ENCODE data around the gene ARL4A. TPM values are rescaled to one million over a fixed set of nuclear protein-coding genes. Genes with fewer than 3 reads are reported as not detected.
"Not testable (repeated sequence)": the region's sequence is repeated elsewhere in the genome, so short reads cannot be mapped to it uniquely, and the experiment has no call there.

The ARL4A gene
- total RNA-seq, 2 experiments from 2014 or later = 8.8 to 9.6 TPM

DNA sequence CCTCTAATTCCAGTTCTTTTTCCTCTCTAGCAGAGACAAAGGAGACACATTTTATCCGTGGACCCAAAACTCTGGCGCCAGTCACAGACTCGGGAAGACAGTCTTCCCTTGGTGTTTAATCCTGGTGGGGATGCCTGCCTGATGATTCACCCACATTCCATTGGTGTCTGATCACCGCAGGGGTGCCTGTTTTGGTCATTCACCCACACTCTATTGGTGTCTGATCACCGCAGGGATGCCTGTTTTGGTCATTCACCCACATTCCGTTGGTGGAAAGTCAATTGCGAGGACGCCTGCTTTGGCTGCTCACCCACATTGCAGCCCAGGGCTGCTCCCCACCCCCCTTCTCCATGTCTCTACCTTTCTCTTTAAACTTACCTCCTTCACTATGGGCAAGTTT, 27.0 kb upstream of the ARL4A start:
- POLR2A ChIA-PET, CTCF ChIA-PET: not testable (repeated sequence)

DNA sequence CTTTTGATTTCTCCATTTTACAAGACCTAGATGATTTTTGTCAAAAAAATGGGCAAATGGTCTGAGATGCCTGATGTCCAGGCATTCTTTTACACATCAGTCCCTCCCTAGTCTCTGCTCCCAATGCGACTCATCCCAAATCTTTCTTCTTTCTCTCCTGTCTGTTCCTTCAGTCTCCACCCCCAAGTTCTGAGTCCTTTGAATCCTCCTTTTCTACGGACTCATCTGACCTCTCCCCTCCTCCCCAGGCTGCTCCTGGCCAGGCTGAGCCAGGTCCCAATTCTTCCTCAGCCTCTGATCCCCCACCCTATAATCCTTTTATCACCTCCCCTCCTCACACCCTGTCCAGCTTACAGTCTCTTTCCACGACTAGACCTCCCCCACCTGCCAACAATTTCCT, 26.4 kb upstream of the ARL4A start:
- POLR2A ChIA-PET, CTCF ChIA-PET: not testable (repeated sequence)

DNA sequence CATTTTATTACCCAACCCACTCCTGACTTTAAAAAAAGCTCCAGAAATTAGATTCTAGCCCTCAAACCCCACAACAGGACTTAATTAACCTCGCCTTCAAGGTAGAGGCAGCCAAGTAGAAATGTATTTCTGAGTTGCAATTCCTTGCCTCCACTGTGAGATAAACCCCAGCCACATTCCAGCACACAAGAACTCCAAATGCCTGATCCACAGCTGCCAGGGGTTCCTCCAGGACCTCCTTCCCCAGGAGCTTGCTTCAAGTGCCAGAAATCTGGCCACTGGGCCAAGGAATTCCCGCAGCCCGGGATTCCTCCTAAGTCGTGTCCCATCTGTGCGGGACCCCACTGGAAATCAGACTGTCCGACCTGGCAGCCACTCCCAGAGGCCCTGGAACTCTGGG, 25.9 kb upstream of the ARL4A start:
- CTCF ChIA-PET = no interaction called here
- POLR2A ChIA-PET = no interaction called here

DNA sequence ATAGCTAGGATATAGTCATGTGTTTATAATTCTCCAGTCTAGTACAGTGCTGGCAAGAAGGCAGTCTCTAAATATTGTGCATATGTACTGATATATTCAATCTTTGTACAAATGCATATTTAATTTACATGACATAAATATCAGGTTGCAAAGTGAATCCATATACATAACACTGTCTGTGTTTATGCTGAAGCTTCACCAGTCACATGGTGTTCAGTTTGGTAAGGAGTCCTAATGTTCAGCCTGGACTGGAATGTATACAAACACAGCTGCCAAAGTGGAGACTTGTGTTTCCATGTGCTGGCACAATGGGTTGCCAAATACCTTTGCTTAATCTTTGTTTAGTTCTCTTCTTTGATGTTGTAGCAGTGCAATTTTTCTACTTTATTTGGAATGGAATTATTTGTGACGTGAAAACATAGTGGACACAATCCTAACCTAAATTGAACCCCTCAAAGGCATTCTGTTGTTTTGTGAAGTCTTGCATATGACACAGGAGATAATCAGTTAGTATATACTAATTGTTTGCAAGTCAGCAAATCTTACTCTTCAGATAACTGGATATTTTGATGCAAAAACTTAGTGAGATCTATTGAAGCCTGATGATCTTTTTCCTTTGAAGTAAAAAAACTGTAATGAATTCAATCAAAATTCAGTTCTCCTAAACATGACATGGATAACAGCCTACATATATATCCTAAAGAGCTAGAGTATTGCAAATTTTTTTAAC, 17.3 kb upstream of the ARL4A start:
- ChIA-PET POLR2A (no interaction called here), CTCF (no interaction called here)

DNA sequence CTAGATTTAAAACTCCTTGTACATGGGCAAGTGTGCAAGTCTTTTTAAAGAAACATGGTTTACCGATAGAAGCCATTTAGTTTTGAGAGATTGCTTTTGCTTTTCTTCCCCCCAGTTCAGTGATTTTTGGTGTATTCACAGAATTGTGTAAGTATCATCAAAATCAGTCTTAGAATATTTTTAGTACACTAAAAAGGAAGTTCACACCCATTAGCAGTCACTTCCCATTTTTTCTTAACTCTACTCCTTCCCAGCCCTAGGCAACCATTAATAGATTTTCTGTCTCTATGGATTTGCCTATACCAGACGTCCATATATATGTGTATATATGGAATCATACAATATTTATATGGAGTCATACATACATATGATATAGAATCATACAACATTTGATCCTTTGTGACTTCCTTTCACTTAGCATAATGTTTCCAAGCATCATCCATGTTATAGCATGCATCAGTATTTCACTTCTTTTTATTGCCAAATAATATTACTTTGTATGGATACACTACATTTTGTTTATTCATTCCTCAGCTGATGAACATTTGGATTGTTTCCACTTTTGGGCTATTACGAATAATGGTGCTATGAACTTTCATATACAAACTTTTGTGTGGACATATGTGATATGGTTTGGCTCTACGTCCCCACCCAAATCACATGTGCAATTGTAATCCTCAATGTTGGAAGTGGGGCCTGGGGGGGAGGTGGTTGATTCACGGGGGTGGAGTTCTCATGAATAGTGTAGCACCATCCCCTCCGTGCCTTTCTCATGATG, 16.5 kb upstream of the ARL4A start:
- ChIA-PET CTCF (no interaction called here), POLR2A (no interaction called here)

DNA sequence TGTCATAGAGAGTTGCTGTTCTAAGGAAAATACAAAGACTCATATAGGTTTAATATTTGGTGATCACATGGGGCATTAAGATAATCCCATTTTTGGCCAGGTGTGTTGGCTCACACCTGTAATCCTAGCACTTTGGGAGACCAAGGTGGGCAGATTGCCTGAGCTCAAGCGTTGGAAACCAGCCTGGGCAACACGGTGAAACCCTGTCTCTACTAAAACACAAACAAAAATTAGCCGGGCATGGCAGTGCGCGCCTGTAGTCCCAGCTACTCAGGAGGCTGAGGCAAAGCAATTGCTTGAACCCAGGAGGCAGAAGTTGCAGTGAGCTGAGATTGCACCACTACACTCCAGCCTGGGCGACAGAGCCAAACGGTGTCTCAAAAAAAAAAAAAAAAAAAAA, 14.0 kb upstream of the ARL4A start:
- POLR2A ChIA-PET = interaction anchor here (0.5 kb wide), 1 partner anchor 14 kb away, joined by 3 read pairs; the partner anchor contains the start of gene ARL4A
- CTCF ChIA-PET = not testable (repeated sequence)

DNA sequence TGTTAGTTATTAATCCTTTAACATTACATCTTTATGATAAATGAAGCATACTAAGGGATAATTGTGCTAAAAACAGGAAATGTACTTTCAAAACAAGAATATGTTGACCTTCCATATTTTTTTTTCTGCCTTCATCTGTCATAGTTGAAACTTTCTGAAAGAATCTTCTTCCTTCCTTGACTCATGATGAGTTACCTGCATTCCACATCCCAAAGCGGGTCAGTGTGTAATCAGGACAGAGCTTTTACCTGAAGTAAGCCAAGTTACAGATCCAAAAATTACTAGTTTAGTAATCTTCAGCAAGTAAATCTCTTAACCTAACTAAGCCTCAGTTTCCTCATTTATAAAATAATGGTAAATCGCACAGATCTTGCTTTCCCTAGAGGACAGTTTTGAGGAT, 13.4 kb upstream of the ARL4A start:
- POLR2A ChIA-PET = no interaction called here
- CTCF ChIA-PET = interaction anchor here (1.6 kb wide), 1 partner anchor 11 kb away, joined by 6 read pairs; no protein-coding TSS in a partner anchor

DNA sequence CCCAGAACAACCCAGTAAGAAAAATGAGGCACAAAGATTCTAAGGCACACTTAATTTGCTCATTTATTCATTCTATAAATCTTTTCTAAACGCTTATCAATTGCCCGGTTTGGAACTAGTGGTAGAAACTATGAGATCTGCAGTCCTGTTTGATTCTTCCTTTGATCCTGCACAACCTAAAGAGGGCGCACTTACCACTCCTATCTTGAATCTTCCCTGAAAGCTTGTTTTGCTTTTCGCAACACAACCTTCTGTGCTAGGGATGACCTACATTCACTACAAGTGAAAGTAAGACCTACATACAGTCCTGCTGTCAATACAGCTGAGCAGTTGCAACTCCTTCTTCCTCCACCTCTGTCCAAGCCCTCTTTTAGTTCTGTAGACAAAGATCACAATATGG, 12.6 kb upstream of the ARL4A start:
- ChIA-PET POLR2A (no interaction called here), CTCF (interaction anchor here (1.6 kb wide), 1 partner anchor 11 kb away, joined by 6 read pairs; no protein-coding TSS in a partner anchor)

DNA sequence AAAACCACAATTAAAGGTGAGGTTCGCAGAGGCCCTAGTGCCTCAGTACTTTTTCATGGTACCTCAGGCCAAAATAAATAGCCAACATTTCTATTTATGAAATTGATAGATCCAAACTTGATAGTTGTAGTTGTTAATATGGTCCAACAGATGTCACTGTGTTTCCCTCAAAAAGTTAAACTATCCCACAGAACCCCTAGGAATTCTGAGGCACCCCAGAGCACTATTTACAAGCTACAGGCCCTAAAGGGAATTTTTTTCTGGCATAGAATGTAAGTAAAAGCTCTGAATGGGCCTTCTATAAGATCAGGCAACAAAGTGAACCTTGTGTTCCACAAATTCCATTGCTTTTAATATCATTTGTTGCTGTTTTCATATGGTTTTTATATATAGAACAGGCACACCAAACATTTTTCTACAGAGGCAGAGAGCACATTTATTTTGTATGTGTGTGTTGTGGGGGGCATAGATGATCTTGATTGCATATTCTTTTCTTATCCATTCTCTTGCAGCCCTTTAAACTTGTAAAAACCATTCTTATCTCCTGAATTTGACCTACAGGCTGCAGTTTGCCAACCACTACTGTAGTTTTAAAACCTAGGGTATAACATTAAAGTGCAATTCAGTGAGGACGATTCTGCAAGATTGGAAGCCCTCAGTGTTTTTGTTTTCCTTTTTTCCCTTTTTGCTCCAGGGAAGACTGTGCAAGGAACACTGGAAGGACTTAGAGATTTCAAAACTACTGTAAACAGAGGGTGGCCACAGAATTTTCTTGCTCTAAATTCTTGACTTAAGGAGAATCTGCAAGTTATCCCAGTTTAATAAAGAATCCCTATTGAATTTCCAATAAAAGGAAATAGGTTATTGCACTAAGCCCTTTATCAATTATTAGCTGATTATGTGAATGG, 3.5 kb upstream of the ARL4A start:
- CTCF ChIA-PET = no interaction called here
- POLR2A ChIA-PET = no interaction called here

DNA sequence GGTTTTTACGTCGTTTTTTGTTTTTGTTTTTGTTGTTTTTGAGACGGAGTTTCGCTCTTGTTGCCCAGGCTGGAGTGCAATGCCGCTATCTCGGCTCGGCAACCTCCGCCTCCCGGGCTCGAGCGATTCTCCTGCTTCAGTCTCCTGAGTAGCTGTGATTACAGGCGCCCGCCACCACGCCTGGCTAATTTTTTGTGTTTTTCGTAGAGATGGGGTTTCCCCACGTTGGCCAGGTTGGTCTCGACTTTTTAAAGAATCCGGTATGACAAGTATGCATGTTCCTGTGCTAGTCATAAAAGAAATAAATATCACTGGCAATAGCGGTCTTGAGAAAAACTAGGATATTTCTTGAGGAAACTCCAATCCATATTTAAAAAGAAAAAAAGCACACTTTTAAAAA, 2.7 kb upstream of the ARL4A start:
- CTCF ChIA-PET = interaction anchor here (2.1 kb wide), 1 partner anchor 10 kb away, joined by 6 read pairs; no protein-coding TSS in a partner anchor
- POLR2A ChIA-PET = no interaction called here

DNA sequence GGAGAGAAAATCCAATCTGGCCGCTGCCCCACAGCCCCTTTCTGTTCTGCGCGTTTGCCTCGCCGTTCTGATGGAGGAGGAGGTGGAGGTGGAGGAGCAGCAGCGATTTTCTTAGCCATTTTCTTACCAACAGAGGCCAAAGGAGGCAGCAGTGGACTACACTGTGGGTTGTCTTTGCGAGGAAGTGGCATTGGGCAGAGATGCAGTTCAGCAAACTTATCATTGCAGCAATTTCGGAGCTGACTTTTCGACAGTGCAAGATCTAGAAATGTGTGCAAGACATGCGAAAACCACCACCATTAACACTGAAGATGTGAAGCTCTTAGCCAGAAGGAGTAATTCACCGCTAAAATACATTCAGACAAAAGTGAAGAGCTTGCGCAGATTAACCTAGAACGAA, 1.9 kb upstream of the ARL4A start:
- ChIA-PET CTCF (interaction anchor here (1.6 to 2.3 kb wide), 4 partner anchors 11 to 577 kb away, joined by 3 to 13 read pairs (median 5); no protein-coding TSS in a partner anchor), POLR2A (interaction anchor here (0.8 kb wide), 1 partner anchor 30 kb away, joined by 4 read pairs; no protein-coding TSS in a partner anchor)

DNA sequence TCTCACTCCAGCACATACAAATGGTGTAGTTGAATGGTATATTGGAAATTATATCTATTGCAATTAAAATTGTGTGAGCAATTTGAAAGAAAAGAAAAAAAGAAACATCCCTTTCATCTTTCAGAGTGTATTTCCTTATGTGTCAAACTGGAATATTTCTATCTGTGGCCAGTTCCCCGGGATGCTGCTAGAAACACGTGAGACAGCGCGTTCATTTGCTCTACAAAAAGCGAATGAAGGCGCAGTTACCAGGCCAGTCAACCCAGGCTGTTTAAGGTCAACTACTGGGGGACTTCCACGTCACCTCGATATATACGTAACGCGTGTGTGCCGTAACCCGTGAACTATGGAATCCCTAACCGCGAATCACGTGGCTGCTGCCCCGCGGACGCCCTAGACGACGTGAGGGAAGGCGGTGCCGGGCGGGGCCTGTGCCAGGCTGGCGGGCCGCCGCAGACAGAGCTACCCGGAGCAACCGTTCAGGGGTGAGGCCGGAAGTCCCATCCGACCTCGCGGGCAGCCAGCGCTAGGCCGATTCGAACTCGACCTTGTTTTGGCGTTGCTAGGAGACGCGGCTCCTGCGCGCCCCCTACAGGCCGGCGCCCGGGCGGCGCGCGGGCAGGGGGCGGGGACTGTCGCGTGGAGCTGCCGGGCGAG, 1.1 kb upstream of the ARL4A start:
- CTCF ChIA-PET = interaction anchor here (0.5 to 2.3 kb wide), 16 partner anchors 11 to 576 kb away, joined by 3 to 13 read pairs (median 3); no protein-coding TSS in a partner anchor
- POLR2A ChIA-PET = interaction anchor here (0.5 to 1.5 kb wide), 5 partner anchors 24 to 529 kb away, joined by 3 to 5 read pairs (median 3); no protein-coding TSS in a partner anchor

DNA sequence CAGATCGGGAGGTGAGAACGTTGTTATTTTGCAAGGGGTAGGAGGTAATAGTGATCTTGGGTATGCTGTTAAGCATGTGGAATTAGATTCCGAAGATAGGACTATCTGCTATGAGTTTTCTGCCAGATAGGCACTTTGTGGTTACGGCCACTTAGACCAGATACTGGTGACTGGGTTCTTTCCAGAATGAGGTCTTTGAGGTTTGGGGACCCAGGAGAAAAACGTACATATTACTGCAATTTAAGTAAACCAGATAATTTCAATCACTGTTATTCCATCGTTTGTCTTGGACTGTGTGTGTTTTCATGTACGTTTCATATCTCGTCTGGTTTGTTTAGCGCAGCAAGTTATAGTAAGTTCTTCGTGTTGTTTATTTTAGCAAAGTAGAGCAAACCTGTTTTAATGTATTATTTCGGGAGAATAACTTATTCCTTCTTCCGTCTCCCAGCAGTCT, 312 bp downstream of the ARL4A start:
- POLR2A ChIA-PET = interaction anchor here (0.7 to 1.5 kb wide), 4 partner anchors 15 to 383 kb away, joined by 3 to 5 read pairs (median 3); no protein-coding TSS in a partner anchor
- CTCF ChIA-PET = interaction anchor here (1.1 to 2.3 kb wide), 4 partner anchors 12 to 28 kb away, joined by 4 to 13 read pairs (median 6); no protein-coding TSS in a partner anchor

DNA sequence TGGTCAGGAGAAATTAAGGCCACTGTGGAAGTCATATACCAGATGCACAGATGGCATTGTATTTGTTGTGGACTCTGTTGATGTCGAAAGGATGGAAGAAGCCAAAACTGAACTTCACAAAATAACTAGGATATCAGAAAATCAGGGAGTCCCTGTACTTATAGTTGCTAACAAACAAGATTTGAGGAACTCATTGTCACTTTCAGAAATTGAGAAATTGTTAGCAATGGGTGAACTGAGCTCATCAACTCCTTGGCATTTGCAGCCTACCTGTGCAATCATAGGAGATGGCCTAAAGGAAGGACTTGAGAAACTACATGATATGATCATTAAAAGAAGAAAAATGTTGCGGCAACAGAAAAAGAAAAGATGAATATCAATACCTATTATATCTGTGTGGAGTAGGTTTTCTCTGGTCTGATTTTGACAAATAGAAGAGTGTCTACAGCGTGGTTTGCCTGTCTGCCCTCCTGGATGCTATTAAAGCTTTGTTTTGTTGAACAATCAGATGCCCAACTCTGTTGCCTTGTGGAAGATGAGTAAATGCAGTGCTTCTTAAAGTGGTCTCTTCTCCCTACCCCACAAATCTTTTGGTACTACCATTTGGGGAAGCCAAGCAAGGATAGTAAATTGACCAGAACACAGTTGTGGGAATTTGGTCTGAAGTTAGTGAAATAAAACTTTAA, 1.2 kb downstream of the ARL4A start:
- POLR2A ChIA-PET, CTCF ChIA-PET: not testable (repeated sequence)

DNA sequence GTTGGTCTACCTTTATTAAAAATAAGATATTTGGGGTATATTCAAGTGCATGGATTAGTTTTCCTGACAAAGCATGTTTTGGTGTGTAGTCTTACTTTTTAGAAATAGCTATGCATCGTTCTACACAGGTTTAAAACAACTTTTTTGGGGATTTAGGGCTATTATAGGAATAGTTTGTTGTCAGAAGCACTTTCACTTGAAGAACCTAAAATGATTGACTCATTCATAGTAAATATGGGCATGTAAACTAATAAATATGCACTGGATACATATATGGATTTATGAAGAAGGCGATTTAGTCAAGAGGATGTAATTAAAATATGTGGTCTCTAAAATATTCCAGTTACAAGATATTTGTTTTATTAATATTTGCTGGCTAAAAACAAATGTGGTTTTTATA, 2.0 kb downstream of the ARL4A start:
- CTCF ChIA-PET = interaction anchor here (0.5 kb wide), 1 partner anchor 54 kb away, joined by 3 read pairs; no protein-coding TSS in a partner anchor
- POLR2A ChIA-PET = no interaction called here

DNA sequence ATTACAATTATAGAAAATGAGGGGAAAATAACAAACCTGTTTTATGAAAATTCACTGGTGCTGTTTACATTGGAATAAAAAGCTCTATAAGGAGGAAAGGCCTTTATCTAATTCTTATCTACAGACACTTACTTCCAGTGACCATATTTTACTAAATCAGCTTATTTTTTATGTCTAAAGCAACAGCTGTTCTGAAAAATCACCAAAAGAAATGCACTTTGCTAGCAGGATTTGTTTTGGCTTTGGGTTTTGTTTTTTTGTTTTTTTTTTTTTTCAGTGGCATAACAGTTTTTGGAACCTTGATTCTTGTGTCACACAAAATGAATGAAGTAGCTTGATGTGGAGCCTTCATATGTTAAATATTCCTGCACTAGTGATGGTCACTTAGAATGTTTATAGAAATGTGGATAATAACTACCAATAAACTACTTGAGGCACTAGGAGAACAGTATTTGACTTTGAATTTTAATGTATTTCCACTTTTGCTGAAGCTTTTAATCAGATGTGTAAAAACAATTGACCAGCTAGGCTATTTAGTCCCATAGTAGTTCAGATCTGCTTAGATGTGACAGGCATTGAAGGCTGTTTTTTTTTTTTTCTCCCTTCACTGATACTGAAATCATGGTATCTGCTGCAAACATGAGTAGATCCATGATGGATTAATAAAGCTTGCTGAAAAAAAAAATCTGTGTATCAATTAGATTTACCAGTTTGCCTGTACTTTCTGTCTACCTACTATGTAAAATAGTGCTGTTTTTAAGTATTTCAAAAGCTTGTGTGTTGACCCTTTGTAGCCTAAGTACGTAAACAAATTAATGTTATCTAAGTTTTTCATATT, 2.8 kb downstream of the ARL4A start:
- POLR2A ChIA-PET = no interaction called here
- CTCF ChIA-PET = interaction anchor here (0.6 kb wide), 1 partner anchor 1550 kb away, joined by 3 read pairs; no protein-coding TSS in a partner anchor

DNA sequence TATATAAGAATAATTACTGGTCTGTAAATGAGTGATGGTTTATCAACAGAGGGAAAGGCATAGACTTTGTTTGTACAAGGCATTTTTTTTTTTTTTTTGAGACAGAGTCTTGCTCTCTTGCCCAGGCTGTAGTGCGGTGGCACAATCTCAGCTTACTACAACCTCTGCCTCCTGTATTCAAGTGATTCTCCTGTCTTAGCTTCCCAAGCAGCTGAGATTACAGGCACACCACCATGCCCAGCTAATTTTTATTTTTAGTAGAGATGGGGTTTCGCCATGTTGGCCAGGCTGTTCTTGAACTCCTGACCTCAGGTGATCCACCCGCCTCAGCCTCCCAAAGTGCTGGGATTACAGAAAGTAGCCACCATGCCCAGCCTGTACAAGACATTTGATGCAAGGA, 4.0 kb downstream of the ARL4A start:
- POLR2A ChIA-PET, CTCF ChIA-PET: not testable (repeated sequence)

DNA sequence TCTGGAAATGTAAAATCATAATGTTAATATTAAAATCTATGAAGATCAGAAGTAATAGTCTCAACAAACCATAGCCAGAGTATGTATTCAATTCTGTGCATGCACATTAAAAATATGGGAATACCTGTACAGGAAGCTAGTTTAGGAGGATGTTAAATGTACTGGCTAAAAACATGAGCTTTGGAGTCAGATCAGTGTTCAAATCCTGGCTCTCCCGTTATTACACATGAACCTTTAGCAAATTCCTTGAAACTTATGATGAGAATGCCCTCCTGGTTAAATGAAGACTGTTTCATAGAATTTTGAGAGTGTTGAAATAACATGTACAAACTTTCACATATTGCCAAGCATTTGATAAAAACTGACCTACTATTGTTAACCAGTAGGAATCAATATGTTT, 4.6 kb downstream of the ARL4A start:
- POLR2A ChIA-PET = no interaction called here
- CTCF ChIA-PET = no interaction called here
